ENCODE measurements around the gene NQO2. TPM values are rescaled to one million over a fixed set of nuclear protein-coding genes. Genes with fewer than 3 reads are reported as not detected.
"Not testable (repeated sequence)": the region's sequence is repeated elsewhere in the genome, so short reads cannot be mapped to it uniquely, and the experiment has no call there.

The NQO2 gene
- total RNA-seq, 3 donors from 2014 or later (not counting 1 experiment from before 2014, with no cell fraction given) = 13.1 to 21.7 (median 16.2) TPM

DNA sequence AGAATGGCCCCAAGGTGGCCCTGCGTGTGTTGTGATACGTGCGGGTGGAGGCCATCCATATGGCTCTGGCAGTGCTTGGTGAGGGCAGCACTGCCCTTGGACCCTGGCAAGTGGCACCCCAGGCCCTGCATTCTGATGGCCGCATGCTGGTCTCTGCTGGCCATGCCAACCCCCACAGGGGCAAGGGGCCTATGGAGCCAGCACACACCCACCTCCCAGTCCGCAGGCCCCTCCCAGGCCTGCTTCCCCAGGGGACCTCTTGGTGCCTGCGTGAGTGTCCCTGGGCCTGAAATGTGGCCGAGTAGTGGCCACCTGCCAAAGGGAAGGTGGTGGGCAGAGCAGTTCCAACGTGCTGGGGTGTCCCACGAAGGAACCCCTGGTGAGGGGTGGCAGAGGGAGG is 17.6 kb downstream of the NQO2 start:
- WGBS (ENCODE audit: insufficient coverage) = 96% methylated on average over 9 of the region's 9 CpGs
- Mint-ChIP-seq H3K36me3 (peaks cover 10% of the 10 kb centered on the region), H3K27me3 (ENCODE audit: low read depth in 2 of 2) (no peaks in the 10 kb centered on the region), H3K4me1 (peaks cover 7 to 13% of the 10 kb centered on the region in 2 donors), H3K4me3 (no peak overlapping the region), H3K27ac (no peak overlapping the region), H3K9me3 (no peaks in the 10 kb centered on the region)
- TF ChIP-seq, protein P1, sequence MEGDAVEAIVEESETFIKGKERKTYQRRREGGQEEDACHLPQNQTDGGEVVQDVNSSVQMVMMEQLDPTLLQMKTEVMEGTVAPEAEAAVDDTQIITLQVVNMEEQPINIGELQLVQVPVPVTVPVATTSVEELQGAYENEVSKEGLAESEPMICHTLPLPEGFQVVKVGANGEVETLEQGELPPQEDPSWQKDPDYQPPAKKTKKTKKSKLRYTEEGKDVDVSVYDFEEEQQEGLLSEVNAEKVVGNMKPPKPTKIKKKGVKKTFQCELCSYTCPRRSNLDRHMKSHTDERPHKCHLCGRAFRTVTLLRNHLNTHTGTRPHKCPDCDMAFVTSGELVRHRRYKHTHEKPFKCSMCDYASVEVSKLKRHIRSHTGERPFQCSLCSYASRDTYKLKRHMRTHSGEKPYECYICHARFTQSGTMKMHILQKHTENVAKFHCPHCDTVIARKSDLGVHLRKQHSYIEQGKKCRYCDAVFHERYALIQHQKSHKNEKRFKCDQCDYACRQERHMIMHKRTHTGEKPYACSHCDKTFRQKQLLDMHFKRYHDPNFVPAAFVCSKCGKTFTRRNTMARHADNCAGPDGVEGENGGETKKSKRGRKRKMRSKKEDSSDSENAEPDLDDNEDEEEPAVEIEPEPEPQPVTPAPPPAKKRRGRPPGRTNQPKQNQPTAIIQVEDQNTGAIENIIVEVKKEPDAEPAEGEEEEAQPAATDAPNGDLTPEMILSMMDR (IDR thresholded peaks at IDR 0.05) = no peak
- intact Hi-C loops (cut with micrococcal nuclease) = no loop called here
- DNase-seq (no peak), ATAC-seq (no peak)
- no peaks in the 10 kb centered on the region for H3K27me3 ChIP-seq (ENCODE audit: control insufficient read depth, insufficient read depth, low read length)
- peaks cover 22% of the 10 kb centered on the region for H3K36me3 ChIP-seq (ENCODE audit: control insufficient read depth, insufficient read depth, low read length)
- H3K4me3 ChIP-seq (ENCODE audit: low read length) = no peak overlapping the region
- no peak overlapping the region for H3K27ac ChIP-seq (ENCODE audit: low read length)
- peaks cover 5% of the 10 kb centered on the region for H3K4me1 ChIP-seq (ENCODE audit: control insufficient read depth, insufficient read depth, low read length)
- peaks cover under 1% of the 10 kb centered on the region for H3K9me3 ChIP-seq (ENCODE audit: control insufficient read depth, insufficient read depth, low read length)

DNA sequence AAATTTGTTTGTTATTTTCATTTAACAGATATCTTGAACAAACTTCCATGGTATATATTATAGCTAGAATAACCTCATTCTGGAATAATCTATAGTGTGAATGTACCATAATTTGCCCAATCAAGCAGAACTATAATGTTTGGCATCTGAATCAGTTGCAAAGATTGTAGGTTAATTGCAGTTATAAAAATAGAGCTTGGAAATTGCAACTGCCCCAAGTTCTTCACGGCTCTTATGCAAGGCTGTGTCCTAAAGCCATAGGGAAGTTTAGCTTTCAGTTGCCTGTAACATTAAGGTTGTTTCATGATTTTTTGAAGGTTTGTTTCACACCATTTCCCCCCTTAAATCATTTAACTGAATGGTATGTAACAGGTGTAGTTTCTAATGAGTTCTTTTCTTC is 19.4 kb downstream of the NQO2 start:
- WGBS (ENCODE audit: insufficient coverage) = 80% methylated on average over 1 of the region's 1 CpG
- TF ChIP-seq, protein P1 (IDR thresholded peaks at IDR 0.05) = no peak
- H3K4me3 Mint-ChIP-seq = no peak overlapping the region
- Histone ChIP-seq H3K27ac (ENCODE audit: low read length) (no peak overlapping the region), H3K9me3 (ENCODE audit: control insufficient read depth, insufficient read depth, low read length) (no peaks in the 10 kb centered on the region), H3K4me3 (ENCODE audit: low read length) (no peak overlapping the region), H3K27me3 (ENCODE audit: control insufficient read depth, insufficient read depth, low read length) (no peaks in the 10 kb centered on the region), H3K36me3 (ENCODE audit: control insufficient read depth, insufficient read depth, low read length) (peaks cover 21% of the 10 kb centered on the region), H3K4me1 (ENCODE audit: control insufficient read depth, insufficient read depth, low read length) (peaks cover 23% of the 10 kb centered on the region)
- H3K9me3 Mint-ChIP-seq = no peaks in the 10 kb centered on the region
- no peaks in the 10 kb centered on the region for H3K27me3 Mint-ChIP-seq (ENCODE audit: low read depth in 2 of 2)
- peak overlapping the region; percentile 37 to 66 for H3K27ac Mint-ChIP-seq
- peaks cover 15 to 23% of the 10 kb centered on the region in 2 donors for H3K4me1 Mint-ChIP-seq
- DNase-seq = no peak
- intact Hi-C loops (cut with micrococcal nuclease) = no loop called here
- peaks cover 8% of the 10 kb centered on the region for H3K36me3 Mint-ChIP-seq
- ATAC-seq = no peak

- no peak for ATAC-seq
- Mint-ChIP-seq H3K4me3 (no peak overlapping the region), H3K4me1 (peaks cover 17 to 31% of the 10 kb centered on the region in 2 donors), H3K27me3 (ENCODE audit: low read depth in 2 of 2) (no peaks in the 10 kb centered on the region), H3K36me3 (peaks cover 8% of the 10 kb centered on the region), H3K9me3 (no peaks in the 10 kb centered on the region), H3K27ac (peak overlapping the region; percentile 37 to 66)
- Histone ChIP-seq H3K4me1 (ENCODE audit: control insufficient read depth, insufficient read depth, low read length) (peaks cover 31% of the 10 kb centered on the region), H3K27ac (ENCODE audit: low read length) (no peak overlapping the region), H3K27me3 (ENCODE audit: control insufficient read depth, insufficient read depth, low read length) (no peaks in the 10 kb centered on the region), H3K9me3 (ENCODE audit: control insufficient read depth, insufficient read depth, low read length) (no peaks in the 10 kb centered on the region), H3K4me3 (ENCODE audit: low read length) (no peak overlapping the region), H3K36me3 (ENCODE audit: control insufficient read depth, insufficient read depth, low read length) (peaks cover 17% of the 10 kb centered on the region)
- WGBS (ENCODE audit: insufficient coverage) = 97% methylated on average over 6 of the region's 6 CpGs
- intact Hi-C loops (cut with micrococcal nuclease) = no loop called here
- DNase-seq = no peak
- TF ChIP-seq, protein P1 (IDR thresholded peaks at IDR 0.05) = no peak
These were observed 20.1 kb downstream of the NQO2 start for GRCh38 chr6:3019749-3020320.

GRCh38 chr6:3020976-3021598 is 21.4 kb downstream of the NQO2 start:
- H3K36me3 ChIP-seq (ENCODE audit: control insufficient read depth, insufficient read depth, low read length); H3K9me3 Mint-ChIP-seq; ATAC-seq; H3K36me3 Mint-ChIP-seq; H3K27ac ChIP-seq (ENCODE audit: low read length); H3K4me3 ChIP-seq (ENCODE audit: low read length); H3K9me3 ChIP-seq (ENCODE audit: control insufficient read depth, insufficient read depth, low read length); DNase-seq; intact Hi-C loops (cut with micrococcal nuclease); H3K27me3 Mint-ChIP-seq (ENCODE audit: low read depth in 2 of 2); H3K27ac Mint-ChIP-seq; H3K27me3 ChIP-seq (ENCODE audit: control insufficient read depth, insufficient read depth, low read length); H3K4me3 Mint-ChIP-seq: not testable (repeated sequence)
- H3K4me1 ChIP-seq (ENCODE audit: control insufficient read depth, insufficient read depth, low read length) = peaks cover 43% of the 10 kb centered on the region
- peaks cover 24 to 33% of the 10 kb centered on the region in 2 donors for H3K4me1 Mint-ChIP-seq
- WGBS (ENCODE audit: insufficient coverage) = 100% methylated on average over 1 of the region's 2 CpGs
